ENCODE data around the gene EPO.
A peak's percentile ranks its signal among the peaks of the same experiment; 100 is the strongest.

EPO gene

DNA sequence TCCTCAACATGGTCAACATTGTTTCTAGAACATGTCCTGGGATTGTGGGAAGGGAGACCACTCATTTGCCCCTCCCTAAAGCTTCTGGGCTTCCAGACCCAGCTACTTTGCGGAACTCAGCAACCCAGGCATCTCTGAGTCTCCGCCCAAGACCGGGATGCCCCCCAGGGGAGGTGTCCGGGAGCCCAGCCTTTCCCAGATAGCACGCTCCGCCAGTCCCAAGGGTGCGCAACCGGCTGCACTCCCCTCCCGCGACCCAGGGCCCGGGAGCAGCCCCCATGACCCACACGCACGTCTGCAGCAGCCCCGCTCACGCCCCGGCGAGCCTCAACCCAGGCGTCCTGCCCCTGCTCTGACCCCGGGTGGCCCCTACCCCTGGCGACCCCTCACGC is at the start of gene EPO:
Gene EPO, plus strand, starts transcription at position 190 of the 392 bp plus-strand sequence. CDS start 513 bp downstream, outside the sequence.
- TF ChIP-seq, protein P1, sequence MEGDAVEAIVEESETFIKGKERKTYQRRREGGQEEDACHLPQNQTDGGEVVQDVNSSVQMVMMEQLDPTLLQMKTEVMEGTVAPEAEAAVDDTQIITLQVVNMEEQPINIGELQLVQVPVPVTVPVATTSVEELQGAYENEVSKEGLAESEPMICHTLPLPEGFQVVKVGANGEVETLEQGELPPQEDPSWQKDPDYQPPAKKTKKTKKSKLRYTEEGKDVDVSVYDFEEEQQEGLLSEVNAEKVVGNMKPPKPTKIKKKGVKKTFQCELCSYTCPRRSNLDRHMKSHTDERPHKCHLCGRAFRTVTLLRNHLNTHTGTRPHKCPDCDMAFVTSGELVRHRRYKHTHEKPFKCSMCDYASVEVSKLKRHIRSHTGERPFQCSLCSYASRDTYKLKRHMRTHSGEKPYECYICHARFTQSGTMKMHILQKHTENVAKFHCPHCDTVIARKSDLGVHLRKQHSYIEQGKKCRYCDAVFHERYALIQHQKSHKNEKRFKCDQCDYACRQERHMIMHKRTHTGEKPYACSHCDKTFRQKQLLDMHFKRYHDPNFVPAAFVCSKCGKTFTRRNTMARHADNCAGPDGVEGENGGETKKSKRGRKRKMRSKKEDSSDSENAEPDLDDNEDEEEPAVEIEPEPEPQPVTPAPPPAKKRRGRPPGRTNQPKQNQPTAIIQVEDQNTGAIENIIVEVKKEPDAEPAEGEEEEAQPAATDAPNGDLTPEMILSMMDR (IDR thresholded peaks at IDR 0.05; ENCODE audit: insufficient read depth, low read depth, low read length, missing control alignments) = no peak
- DNase-seq (ENCODE audit: low read depth) = no peak
- H3K4me3 ChIP-seq (ENCODE audit: low read length) = peak within 1 kb of the TSS; percentile 2

DNA sequence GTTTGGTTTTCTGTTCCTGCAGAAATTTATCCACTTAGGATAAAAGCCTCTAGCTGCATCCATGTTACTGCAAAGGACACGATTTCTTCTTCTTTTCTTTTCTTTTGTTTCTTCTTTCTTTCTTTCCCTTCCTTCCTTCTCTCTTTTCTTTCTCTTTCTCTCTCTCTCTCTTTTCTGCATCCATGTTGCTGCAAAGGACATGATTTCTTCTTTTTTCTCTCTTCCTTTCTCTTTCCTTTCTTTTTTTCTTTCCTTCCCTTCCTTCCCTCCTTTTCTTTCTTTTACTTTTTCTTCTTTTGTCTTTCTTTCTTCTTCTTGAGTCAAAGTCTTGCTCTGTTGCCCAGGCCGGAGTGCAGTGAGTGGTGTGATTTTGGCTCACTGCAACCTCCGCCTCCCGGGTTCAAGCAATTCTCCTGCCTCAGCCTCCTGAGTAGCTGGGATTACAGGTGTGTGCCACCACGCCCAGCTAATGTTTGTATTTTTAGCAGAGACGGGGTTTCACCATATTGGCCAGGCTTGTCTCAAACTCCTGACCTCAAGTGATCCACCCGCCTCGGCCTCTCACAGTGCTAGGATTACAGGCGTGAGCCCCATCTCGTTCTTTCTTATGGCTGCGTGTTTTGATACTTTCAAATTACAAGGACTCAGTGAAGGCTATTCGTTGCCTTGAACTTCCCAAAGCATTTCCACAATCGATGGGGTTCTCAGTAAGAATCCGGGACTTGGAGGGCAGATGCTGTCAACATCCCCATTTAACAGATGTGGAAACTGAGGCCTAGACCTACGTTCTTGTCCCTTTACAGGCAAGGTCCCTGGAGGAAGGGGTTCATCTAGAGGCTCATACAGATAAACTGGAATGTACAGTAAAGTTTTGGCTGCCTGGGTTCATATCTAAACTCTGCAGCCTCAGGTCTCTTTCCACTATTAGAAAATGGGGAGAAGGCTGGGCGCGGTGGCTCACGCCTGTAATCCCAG is 48.6 kb upstream of the EPO start:
- no peak for DNase-seq (ENCODE audit: low read depth)
- TF ChIP-seq, protein P1 (IDR thresholded peaks at IDR 0.05; ENCODE audit: insufficient read depth, low read depth, low read length, missing control alignments) = no peak
- no peak overlapping the region for H3K4me3 ChIP-seq (ENCODE audit: low read length)

- H3K4me3 ChIP-seq (ENCODE audit: low read length) = peak within 1 kb of the TSS; percentile 93
- TF ChIP-seq, protein P1 (IDR thresholded peaks at IDR 0.05; ENCODE audit: insufficient read depth, low read depth, low read length, missing control alignments) = no peak
- DNase-seq (ENCODE audit: low read depth) = peak; percentile 99
Observed at GRCh38 chr7:100673302-100673941, 46.8 kb upstream of the EPO start, which contains the start of gene GNB2. TSS of gene GNB2 (plus strand) at chr7:100673740. CDS start at chr7:100676266, 2,526 bp downstream.

DNA sequence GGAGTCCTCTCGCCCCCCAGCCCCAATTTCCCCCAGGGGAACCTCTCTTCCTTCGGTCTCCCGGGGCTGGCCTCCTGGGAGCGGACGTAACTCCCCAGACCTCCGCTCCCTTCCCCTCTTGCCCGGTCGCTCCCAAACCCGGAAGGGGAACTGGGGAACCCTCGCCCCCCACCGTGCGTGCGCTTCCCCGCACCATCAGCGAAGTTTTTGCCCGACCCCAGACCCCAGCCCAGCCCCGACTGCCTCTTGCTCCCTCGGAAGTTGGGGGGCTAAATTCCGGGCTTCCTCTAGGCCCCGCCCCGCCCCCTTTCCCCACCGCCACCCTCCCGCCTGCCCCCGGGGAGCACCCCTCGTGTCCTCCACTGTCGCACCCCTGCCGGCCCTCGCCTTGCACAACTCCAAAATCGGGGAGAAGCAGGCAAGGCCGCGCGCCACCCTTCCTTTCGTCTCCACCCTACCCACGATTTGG is 46.3 kb upstream of the EPO start:
- peak overlapping the region; percentile 93 for H3K4me3 ChIP-seq (ENCODE audit: low read length)
- TF ChIP-seq, protein P1 (IDR thresholded peaks at IDR 0.05; ENCODE audit: insufficient read depth, low read depth, low read length, missing control alignments) = no peak
- DNase-seq (ENCODE audit: low read depth) = peak; percentile 27

DNA sequence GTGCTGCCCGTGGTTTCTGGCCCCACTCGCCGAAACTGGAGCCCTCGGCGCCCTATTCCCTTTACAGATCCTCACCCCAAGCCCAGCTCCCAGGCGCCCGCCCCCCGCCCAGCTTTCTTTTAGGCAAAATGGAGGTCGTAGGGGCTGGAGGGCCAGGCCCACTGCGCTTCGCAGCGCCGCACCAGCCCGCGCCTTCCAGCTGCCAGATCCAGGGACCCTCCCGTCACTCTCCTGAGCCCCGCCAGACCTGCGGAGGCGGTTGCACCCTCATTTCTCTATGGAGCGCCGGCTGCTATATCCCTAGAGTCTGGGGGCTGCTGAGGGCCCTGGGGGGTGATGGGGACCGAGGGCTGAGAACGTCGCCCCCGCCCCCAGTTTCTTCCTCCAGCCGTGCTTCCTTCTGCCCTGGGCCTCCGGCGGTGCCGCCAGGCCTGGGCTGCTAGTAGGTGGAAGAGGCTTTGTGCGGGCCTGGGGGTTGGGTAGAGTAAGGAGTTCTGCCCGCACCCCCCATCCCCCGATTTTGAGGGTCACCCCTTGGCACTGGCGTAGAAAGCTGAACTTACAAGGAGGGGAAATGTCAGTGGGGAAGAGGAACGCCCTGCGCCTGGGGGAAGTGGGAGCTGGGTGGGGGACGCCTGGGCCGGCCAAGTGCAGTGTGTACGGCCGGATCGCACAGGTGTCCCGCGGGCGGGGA is 45.7 kb upstream of the EPO start:
- TF ChIP-seq, protein P1 (IDR thresholded peaks at IDR 0.05; ENCODE audit: insufficient read depth, low read depth, low read length, missing control alignments) = no peak
- DNase-seq (ENCODE audit: low read depth) = no peak
- peak overlapping the region; percentile 93 for H3K4me3 ChIP-seq (ENCODE audit: low read length)

DNA sequence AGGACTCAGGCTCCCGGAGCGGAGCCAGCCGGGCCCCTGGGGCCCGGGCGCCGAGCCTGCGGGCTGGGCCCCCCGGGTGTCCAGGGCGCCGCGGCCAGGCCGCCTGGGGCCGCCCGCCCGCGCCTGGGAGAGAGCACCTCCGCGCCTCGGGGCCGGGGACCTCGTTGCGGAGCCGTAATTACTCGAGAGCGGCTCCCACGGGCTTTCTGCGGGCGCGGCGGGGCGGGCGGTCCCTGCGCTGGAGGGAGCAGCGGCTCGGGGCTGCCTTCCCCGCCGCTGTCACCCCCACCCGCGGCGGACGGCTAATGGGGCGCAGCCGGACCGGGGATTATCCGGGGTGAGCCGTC is 45.2 kb upstream of the EPO start:
- TF ChIP-seq, protein P1 (IDR thresholded peaks at IDR 0.05; ENCODE audit: insufficient read depth, low read depth, low read length, missing control alignments) = no peak
- peak overlapping the region; percentile 93 for H3K4me3 ChIP-seq (ENCODE audit: low read length)
- no peak for DNase-seq (ENCODE audit: low read depth)
